Duodenal mucosa (tissue), 2 donors: ENCODE data around the gene SNX9.

Experiments used
- H3K27ac ChIP-seq: one replicate; pipeline ENCODE4 v1.7.0; 2013; ENCODE audit warnings: low read depth, low read length
- H3K27me3 ChIP-seq, 2 donors: one replicate each; pipeline ENCODE4 v1.7.0; 2013; ENCODE audit warnings: low read length in 2 of 2, control low read depth in 1 of 2; ENCODE audit not compliant: insufficient read depth in 2 of 2, control insufficient read depth in 1 of 2
- H3K36me3 ChIP-seq, 2 donors: one replicate each; pipeline ENCODE4 v1.7.0; 2013; ENCODE audit warnings: low read length in 2 of 2, control low read depth in 1 of 2; ENCODE audit not compliant: insufficient read depth in 2 of 2, control insufficient read depth in 1 of 2
- H3K4me1 ChIP-seq, 2 donors: one replicate each; pipeline ENCODE4 v1.7.0; 2013; ENCODE audit warnings: low read length in 2 of 2, control low read depth in 1 of 2; ENCODE audit not compliant: insufficient read depth in 2 of 2, control insufficient read depth in 1 of 2
- H3K4me3 ChIP-seq, 2 donors: one replicate each; pipeline ENCODE4 v1.7.0; 2013; ENCODE audit warnings: low read length in 2 of 2, low read depth in 1 of 2
- H3K9ac ChIP-seq, 2 donors: one replicate each; pipeline ENCODE4 v1.7.0; 2013; ENCODE audit warnings: low read length in 2 of 2, low read depth in 1 of 2
- H3K9me3 ChIP-seq, 2 donors: one replicate each; pipeline ENCODE4 v1.7.0; 2013; ENCODE audit warnings: low read length in 2 of 2, control low read depth in 1 of 2; ENCODE audit not compliant: control insufficient read depth in 1 of 2

Gene SNX9

DNA sequence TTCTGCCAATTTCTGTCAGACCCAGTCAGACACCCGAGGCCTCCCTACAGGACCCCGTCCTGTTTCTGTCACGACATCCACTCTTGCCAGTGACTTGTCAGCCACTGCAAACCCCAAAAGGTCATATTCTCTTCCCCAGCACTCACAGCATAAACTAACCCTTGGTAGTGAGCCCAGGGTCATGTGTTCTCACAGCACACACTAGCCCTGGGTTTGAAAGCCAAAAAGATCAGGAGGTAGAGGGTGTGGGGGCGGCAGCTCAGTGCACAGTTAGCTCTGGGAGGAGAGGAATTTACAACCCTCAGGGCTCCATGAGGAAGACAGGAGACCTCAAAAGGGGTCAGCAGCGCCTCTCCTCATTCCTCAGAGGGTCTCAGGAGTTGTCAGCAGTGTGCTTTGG, 9.9 kb upstream of the SNX9 start:
- Histone ChIP-seq H3K9ac (no peak overlapping the region), H3K27me3 (no peaks in the 10 kb centered on the region), H3K27ac (no peak overlapping the region), H3K4me3 (no peak overlapping the region), H3K36me3 (no peaks in the 10 kb centered on the region), H3K4me1 (peaks cover 0 to 12% of the 10 kb centered on the region in 2 donors), H3K9me3 (peaks cover 0 to 4% of the 10 kb centered on the region in 2 donors)

DNA sequence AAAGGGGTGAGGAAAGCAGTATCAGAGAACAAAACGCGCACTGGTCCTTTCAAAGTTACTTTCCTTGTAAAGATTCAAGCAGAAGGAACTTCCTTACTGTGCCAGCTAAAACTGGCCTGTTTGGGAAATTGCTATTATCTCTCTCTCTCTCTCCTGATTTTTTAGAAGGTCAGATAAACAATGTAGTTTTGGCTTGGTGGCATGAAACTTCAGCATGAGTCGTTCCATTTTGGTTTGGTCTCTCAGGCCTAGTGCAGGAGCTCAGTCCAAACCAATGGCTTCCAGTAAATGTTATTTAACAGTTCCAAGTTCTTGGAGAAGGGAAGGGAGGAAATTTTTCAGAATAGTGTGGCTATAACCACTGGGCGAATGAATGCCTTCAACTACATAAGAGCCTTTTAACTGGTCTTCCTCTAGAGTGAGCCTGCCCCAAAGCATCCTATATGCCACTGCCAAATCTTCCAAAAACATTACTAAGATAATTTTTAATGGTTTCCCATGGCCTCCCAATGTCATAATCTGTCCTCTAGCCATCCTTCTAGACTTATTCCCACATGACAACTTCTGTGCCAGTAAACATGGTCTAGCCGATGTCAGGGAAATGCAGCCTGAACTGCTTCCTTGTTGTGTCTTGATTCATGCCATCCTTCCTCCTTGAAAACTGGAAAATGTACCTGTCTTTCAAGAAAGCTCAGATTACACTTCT, 9.1 kb upstream of the SNX9 start:
- H3K4me3 ChIP-seq, result no peak overlapping the region
- H3K27ac ChIP-seq, result no peak overlapping the region
- H3K4me1 ChIP-seq, result peaks cover 0 to 12% of the 10 kb centered on the region in 2 donors
- no peaks in the 10 kb centered on the region for H3K27me3 ChIP-seq
- no peaks in the 10 kb centered on the region for H3K9me3 ChIP-seq
- no peaks in the 10 kb centered on the region for H3K36me3 ChIP-seq
- no peak overlapping the region for H3K9ac ChIP-seq

DNA sequence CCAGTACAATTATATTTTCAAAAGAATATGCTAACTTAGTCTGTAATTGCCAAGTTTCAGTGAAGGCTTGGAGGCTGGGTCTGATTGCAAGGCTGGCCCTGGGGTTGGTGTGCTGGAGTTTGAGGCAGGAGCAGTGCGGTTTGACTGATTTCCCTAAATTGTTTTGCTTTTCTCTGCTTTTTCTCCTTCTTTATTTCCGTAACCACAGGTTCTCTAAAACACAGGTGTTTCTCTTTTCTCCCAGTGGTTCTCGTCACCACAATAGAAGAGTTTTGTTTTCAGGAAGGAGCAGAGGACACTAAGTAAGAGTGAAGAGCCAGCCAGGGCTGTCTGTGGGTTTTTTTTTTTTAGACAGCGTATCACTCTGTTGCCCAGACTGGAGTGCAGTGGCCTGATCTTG, 8.2 kb upstream of the SNX9 start:
- Histone ChIP-seq H3K9ac (no peak overlapping the region), H3K27ac (no peak overlapping the region), H3K4me3 (no peak overlapping the region), H3K4me1 (peaks cover 0 to 12% of the 10 kb centered on the region in 2 donors), H3K9me3 (no peaks in the 10 kb centered on the region), H3K27me3 (no peaks in the 10 kb centered on the region), H3K36me3 (no peaks in the 10 kb centered on the region)

DNA sequence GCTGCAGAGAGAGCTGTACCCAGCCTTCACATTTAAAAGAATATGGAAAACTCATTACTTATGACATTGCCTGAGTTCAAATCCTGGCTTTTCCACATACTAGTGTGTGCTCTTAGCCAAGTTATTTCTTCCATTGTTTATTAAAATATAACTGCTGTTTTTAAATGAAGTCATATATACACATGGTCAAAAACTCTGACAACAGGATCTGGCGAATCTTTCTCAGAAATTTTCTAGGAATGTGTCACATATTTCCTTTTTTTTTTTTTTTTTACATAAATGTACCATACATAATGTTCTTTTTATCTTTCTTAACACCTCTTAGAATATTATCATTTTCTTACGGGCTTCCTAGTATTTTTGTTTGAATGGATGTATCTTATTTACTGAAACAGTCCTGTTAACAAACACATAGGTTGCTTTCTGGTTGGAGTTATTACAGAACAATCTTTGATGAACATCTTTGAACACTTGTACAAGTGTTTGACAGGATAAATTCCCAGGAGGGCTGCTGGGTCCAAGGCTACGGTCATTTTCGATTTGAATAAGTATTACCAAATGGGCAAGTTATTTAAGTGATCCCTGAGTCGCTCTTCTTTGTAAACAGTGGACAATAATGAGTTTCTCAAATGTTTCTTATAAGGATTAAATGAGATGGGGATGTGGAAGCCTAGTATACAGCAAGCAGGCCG, 1.6 kb upstream of the SNX9 start:
- no peak overlapping the region for H3K27ac ChIP-seq

DNA sequence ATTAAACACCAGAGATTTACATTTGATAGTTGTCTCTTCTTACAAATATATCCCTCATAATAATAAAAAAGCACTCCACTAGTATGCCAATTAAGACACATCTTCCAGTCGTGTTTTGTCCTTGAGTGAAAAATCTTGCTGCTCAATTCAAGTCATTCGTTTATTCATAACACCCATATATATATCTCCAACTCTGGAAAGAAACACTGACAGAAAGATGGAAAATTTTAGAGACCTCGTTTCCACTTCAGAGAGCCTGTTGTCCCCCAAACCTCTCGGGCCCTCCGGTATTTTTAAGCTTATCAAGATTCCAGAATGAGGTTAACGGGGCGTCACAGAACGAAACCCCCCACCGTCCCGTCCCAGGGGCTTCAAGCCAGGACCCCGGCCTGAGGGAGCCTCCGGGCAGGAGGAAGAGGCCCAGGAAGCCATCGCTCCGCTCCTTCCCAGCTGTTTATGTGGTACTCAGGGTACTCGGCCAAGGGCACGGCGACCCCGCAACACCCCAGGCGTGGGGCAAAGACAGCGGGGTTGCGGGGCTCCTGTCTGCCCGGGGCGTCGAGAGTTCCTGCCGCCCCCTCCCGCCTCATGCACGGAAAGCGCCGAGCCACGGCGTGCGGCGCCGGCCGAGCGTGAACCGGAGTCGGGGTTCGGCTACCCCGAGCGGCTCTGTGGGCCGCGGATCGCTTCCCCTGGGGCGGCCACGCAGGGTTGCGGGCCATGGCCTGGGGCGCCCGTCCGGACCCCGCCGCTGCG, 623 bp upstream of the SNX9 start:
- Histone ChIP-seq H3K4me1 (peaks cover 11 to 16% of the 10 kb centered on the region in 2 donors), H3K27ac (peak overlapping the region; percentile 81), H3K36me3 (no peaks in the 10 kb centered on the region), H3K4me3 (peak overlapping the region; percentile 60 to 62), H3K27me3 (no peaks in the 10 kb centered on the region), H3K9me3 (no peaks in the 10 kb centered on the region), H3K9ac (peak overlapping the region; percentile 48 to 54)

More for the DNA sequence above, 1.6 kb upstream of the SNX9 start:
- Histone ChIP-seq H3K4me3 (no peak overlapping the region), H3K9ac (no peak overlapping the region), H3K27me3 (no peaks in the 10 kb centered on the region), H3K4me1 (peaks cover 11 to 16% of the 10 kb centered on the region in 2 donors), H3K9me3 (no peaks in the 10 kb centered on the region), H3K36me3 (no peaks in the 10 kb centered on the region)

DNA sequence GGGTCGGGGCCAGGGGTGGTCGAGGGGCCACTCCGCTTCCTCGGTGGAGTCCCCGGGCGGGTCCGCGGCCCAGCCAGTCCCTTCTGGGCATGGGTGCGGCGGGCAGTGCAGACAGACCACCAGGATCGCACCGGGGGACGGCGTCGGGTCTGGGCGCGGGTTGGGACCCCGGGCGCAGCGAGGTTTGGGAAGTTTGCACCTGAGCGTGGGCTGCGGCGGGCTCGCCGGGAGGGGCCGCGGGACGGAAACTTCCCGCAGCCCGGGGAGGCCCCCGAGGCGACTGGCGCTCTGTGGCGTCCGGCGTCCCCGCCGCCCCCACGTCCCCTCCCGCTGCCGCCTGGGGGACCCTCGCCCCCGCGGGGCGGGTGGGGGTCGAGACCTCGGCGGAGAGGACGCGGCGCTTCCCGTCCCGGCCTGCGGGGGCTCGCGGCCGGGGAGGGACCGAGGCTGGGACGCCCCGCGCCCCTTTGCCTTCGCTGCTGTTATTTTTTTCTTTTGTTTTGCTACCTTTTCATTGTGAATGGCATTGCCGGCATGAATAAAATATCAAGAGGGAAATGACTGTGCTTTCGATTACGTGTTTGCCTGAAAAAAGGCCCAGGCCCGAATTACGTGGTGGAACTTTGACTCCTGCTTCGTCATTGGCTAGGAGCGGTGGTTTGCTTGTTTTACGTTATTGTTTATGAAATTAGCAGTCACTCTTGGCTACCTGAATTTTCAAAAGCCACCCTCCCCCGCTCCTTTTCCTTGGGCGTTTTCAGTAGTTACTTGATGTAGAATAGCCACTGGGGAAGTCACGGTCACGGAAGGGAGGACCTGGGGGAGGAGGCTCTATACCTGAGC, 703 bp downstream of the SNX9 start:
- peak overlapping the region; percentile 76 to 77 for H3K4me3 ChIP-seq
- H3K36me3 ChIP-seq, result no peaks in the 10 kb centered on the region
- no peaks in the 10 kb centered on the region for H3K27me3 ChIP-seq
- H3K9me3 ChIP-seq, result no peaks in the 10 kb centered on the region
- peak overlapping the region; percentile 86 to 89 for H3K9ac ChIP-seq
- peaks cover 11 to 16% of the 10 kb centered on the region in 2 donors for H3K4me1 ChIP-seq
- peak overlapping the region; percentile 92 for H3K27ac ChIP-seq

DNA sequence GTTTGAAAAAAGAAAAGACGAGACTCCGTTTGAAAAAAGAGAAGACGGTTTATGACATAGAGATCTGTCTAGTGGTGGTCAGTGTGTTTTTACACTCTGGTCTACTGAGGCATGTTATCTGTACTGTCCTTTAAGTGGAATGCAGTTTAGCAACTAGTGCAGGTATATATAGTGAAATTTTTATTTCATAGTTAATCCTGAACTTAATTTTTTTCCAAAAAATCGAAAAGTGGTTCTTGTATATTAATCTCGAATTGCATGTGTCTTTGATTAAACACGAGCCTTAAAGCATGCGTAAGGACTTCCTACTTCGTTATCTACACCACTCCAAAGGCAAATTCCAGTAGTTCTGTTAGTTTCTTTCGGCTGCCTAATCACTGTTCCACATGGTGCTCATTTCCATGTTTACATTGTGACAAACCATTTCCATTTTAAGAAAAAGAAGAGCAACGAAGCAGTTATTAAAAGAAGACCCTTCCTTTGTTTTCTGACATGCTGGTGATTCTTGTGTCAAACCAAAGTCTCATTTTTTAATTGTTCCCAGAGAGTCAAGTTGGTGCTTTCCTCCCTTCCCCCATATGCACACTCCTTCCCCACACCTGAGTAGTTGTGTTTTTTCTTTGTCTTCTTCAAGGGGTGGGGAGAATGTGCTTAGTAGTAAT, 2.3 kb downstream of the SNX9 start:
- no peak overlapping the region for H3K9ac ChIP-seq
- H3K27ac ChIP-seq, result no peak overlapping the region
- no peaks in the 10 kb centered on the region for H3K9me3 ChIP-seq
- H3K4me1 ChIP-seq, result peaks cover 11 to 16% of the 10 kb centered on the region in 2 donors
- H3K27me3 ChIP-seq, result no peaks in the 10 kb centered on the region
- peak overlapping the region in 1 of 2 donors; percentile 76 for H3K4me3 ChIP-seq
- no peaks in the 10 kb centered on the region for H3K36me3 ChIP-seq

DNA sequence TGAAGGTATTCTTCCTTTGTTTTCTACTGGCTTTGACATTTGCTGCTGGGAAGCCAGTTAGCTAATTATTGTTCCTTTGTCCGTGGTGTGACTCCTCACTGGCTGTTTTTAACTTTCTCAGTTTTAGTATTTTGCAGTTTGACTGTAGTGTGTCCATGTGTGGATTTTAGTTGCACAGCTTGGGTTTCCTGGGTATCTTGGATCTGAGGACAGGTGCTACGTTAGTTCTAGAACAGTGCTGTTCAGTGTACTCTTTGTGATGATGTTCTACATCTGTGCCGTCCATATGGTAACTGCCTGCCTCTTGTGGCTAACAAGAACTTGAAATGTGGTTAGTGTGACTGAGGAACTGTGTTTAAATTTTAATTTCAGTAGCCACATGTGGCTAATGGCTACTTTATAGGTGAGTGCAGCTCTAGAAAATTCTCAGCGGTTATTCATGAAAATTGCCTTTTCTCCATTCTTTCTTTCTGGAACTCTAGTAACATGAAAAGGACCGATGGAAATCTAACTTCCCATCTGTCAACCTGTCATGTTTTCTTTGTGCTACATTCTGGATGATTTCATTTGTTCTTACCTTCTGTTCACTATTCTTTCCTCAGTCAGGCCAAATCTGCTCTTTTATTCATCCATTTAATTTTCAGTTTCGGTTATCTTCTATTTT, 7.4 kb downstream of the SNX9 start:
- H3K9ac ChIP-seq, result no peak overlapping the region
- H3K36me3 ChIP-seq, result no peaks in the 10 kb centered on the region
- no peak overlapping the region for H3K4me3 ChIP-seq
- H3K9me3 ChIP-seq, result no peaks in the 10 kb centered on the region
- H3K4me1 ChIP-seq, result peaks cover 0 to 16% of the 10 kb centered on the region in 2 donors
- H3K27me3 ChIP-seq, result no peaks in the 10 kb centered on the region
- no peak overlapping the region for H3K27ac ChIP-seq

DNA sequence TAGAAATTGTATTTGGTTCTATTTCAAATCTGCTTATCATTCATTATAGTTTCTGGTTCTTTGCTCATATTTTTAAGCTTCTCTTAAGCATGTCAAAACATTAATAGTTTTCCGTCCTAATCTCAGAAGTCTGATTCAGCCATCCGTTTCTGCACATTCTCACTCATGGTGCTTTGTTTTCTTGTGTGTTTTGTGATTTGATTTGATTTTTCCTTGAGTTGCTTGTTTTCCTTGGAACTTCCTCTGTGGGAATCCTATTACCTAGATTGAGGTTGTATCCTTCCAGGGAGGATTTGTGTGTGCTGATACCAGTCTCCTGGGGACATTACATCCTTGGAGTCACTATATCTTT, 7.9 kb downstream of the SNX9 start:
- H3K9me3 ChIP-seq, result no peaks in the 10 kb centered on the region
- no peaks in the 10 kb centered on the region for H3K36me3 ChIP-seq
- H3K27ac ChIP-seq, result no peak overlapping the region
- H3K4me1 ChIP-seq, result peaks cover 0 to 12% of the 10 kb centered on the region in 2 donors
- H3K9ac ChIP-seq, result no peak overlapping the region
- H3K4me3 ChIP-seq, result no peak overlapping the region
- no peaks in the 10 kb centered on the region for H3K27me3 ChIP-seq
